B cell (primary cell): ENCODE measurements around the gene JUND. TPM values are rescaled to one million over a fixed set of nuclear protein-coding genes. Genes with fewer than 3 reads are reported as not detected.
A peak's percentile ranks its signal among the peaks of the same experiment; 100 is the strongest.

Experiments
- ATAC-seq: fragments of 200-7000 bp; cut with Tn5 transposase; one replicate; pipeline ENCODE4 v1.10.0; 2021; ENCODE audit warnings: low read depth, mild to moderate bottlenecking, moderate number of reproducible peaks, moderate library complexity
- CTCF ChIA-PET: fragments of 350-600 bp; sonication (Branson Sonifier 250); formaldehyde crosslinking; loops from one replicate; lab custom pipeline; 2021; ENCODE audit warnings: antibody characterized with exemption, inconsistent platforms; lab: Charles Lee
- POLR2A ChIA-PET: fragments of 350-600 bp; sonication (Branson Sonifier 250); formaldehyde crosslinking; loops from one replicate; lab custom pipeline; 2021; ENCODE audit warnings: antibody characterized with exemption; lab: Charles Lee
- DNase-seq: peaks from one replicate; pipeline ENCODE4 v3.0.0; 2013
- H2AFZ ChIP-seq: 2 replicates; pipeline ENCODE4 v1.6.1; 2012; ENCODE audit warnings: mild to moderate bottlenecking, low read depth, low read length; ENCODE audit not compliant: insufficient read depth, poor library complexity, severe bottlenecking
- H3K27ac ChIP-seq, 2 donors: 1 replicate in 1 of 2; 2 replicates in 1 of 2; pipeline ENCODE4 v1.5.1; 2012 to 2013; ENCODE audit warnings: low read length in 2 of 2, mild to moderate bottlenecking in 2 of 2, moderate library complexity in 1 of 2
- H3K27me3 ChIP-seq, 4 experiments: fragments of 200-600 bp in 1 of 4; sonication (generic) in 1 of 4; replicated peaks in 1 of 4; 1 replicate in 2 of 4; 2 replicates in 2 of 4; pipeline versions ENCODE4 v1.6.1 to v1.7.0; 2013 to 2016; ENCODE audit warnings: low read length in 3 of 4, mild to moderate bottlenecking in 2 of 4, mixed read lengths in 1 of 4, moderate library complexity in 1 of 4; ENCODE audit not compliant: insufficient read depth in 4 of 4, control insufficient read depth in 3 of 4; ENCODE audit errors: control extremely low read depth in 1 of 4
- H3K36me3 ChIP-seq, 2 experiments: replicated peaks in 1 of 2; 1 replicate in 1 of 2; 2 replicates in 1 of 2; pipeline versions ENCODE4 v1.6.1 to v1.7.1; 2013; ENCODE audit warnings: low read length in 1 of 2; ENCODE audit not compliant: insufficient read depth in 2 of 2, control insufficient read depth in 1 of 2; ENCODE audit errors: control extremely low read depth in 1 of 2, extremely low read depth in 1 of 2
- H3K4me1 ChIP-seq, 2 donors: fragments of 200-600 bp in 1 of 2; sonication (generic) in 1 of 2; 1 replicate in 1 of 2; 2 replicates in 1 of 2; pipeline versions ENCODE4 v1.5.1 to v1.6.1; 2013 to 2017; ENCODE audit warnings: low read length in 2 of 2; ENCODE audit not compliant: control insufficient read depth in 2 of 2, insufficient read depth in 2 of 2
- H3K4me2 ChIP-seq: replicated peaks from 2 replicates; pipeline ENCODE3; 2012; ENCODE audit warnings: mild to moderate bottlenecking, low read depth, low read length; ENCODE audit not compliant: poor library complexity, severe bottlenecking
- H3K4me3 ChIP-seq, 5 experiments: fragments of 200-600 bp in 1 of 5; sonication (generic) in 1 of 5; 1 replicate in 3 of 5; 2 replicates in 2 of 5; pipeline versions ENCODE4 v1.5.1 to v1.7.0; 2011 to 2016; ENCODE audit warnings: low read length in 4 of 5, mild to moderate bottlenecking in 4 of 5, low read depth in 2 of 5, control low read depth in 1 of 5, moderate library complexity in 1 of 5; ENCODE audit not compliant: insufficient read depth in 1 of 5; ENCODE audit errors: control extremely low read depth in 1 of 5, extremely low read depth in 1 of 5
- H3K79me2 ChIP-seq: fragments of 200-600 bp; sonication (generic); one replicate; pipeline ENCODE4 v1.6.0; 2016; ENCODE audit warnings: low read length; ENCODE audit not compliant: control insufficient read depth, insufficient read depth
- H3K9ac ChIP-seq: fragments of 200-600 bp; sonication (generic); 2 replicates; pipeline ENCODE4 v1.6.1; 2017; ENCODE audit warnings: mild to moderate bottlenecking, low read length, moderate library complexity
- H3K9me3 ChIP-seq, 3 donors: one replicate each; pipeline versions ENCODE4 v1.6.1 to v1.7.1; 2013; ENCODE audit warnings: low read length in 2 of 3; ENCODE audit not compliant: control insufficient read depth in 2 of 3, insufficient read depth in 1 of 3; ENCODE audit errors: control extremely low read depth in 1 of 3
- H4K20me1 ChIP-seq: 2 replicates; pipeline ENCODE4 v1.6.0; 2012; ENCODE audit warnings: mild to moderate bottlenecking, low read length; ENCODE audit not compliant: insufficient read depth, control insufficient read depth, poor library complexity, severe bottlenecking
- H3K27ac Mint-ChIP-seq: one replicate; pipeline ENCODE4 v1.8.0; 2021; ENCODE audit warnings: mixed read lengths
- H3K27me3 Mint-ChIP-seq: one replicate; pipeline ENCODE4 v1.8.0; 2021; ENCODE audit warnings: mixed read lengths
- H3K4me1 Mint-ChIP-seq: one replicate; pipeline ENCODE4 v1.8.0; 2021; ENCODE audit warnings: mixed read lengths
- H3K4me3 Mint-ChIP-seq: one replicate; pipeline ENCODE4 v1.8.0; 2021; ENCODE audit warnings: mixed read lengths
- H3K9me3 Mint-ChIP-seq: one replicate; pipeline ENCODE4 v1.8.0; 2022; ENCODE audit warnings: mixed read lengths; ENCODE audit not compliant: insufficient read depth
- EZH2 ChIP-seq: IDR thresholded peaks from 2 replicates; pipeline ENCODE4 v1.6.1; 2012; ENCODE audit warnings: borderline replicate concordance, low read depth, mild to moderate bottlenecking, moderate library complexity, low read length; ENCODE audit not compliant: insufficient read depth, poor library complexity, severe bottlenecking
- WGBS: methylation state at CpG from one replicate; pipeline ENCODE4 v1.1.5; 2013; ENCODE audit warnings: missing lambda C conversion rate; ENCODE audit not compliant: insufficient coverage; 5-methylcytosine and 5-hydroxymethylcytosine counted together
- intact Hi-C: fragments of 100-400 bp; cut with micrococcal nuclease; formaldehyde crosslinking; loops from one replicate; pipeline ENCODE4 v1.10.0; 2022
- polyA plus RNA-seq: library from polyadenylated mRNA; depleted of rRNA; stranded (reverse); fragments of >200 nt; gene quantifications from 2 replicates; pipeline ENCODE4 v1.2.3, GENCODE V29; 2012
- total RNA-seq, 2 donors: library from RNA; stranded (reverse); fragments of 120-200 nt in 1 of 2; gene quantifications; 1 replicate in 1 of 2; 2 replicates in 1 of 2; pipeline versions ENCODE4 v1.2.3 to v1.2.4, GENCODE V29; 2013 to 2022
- TF ChIP-seq, protein P1 (sequence below): fragments of 200-600 bp; IDR thresholded peaks from one replicate; pipeline ENCODE4 v1.8.0; 2022; ENCODE audit warnings: antibody characterized with exemption, mild to moderate bottlenecking

Gene JUND
- total and polyA plus RNA-seq, 2 donors (not counting 1 experiment from before 2014, with no cell fraction given) = 628 to 5,593 TPM

- H3K27me3 ChIP-seq = no peaks in the 10 kb centered on the region
- no peak overlapping the region for H2AFZ ChIP-seq
- ChIA-PET CTCF (interaction anchor here (0.6 to 1.8 kb wide), 5 partner anchors 8 to 150 kb away, joined by 3 to 9 read pairs (median 5); no protein-coding TSS in a partner anchor), POLR2A (interaction anchor here (0.5 to 1.3 kb wide), 3 partner anchors 8 to 173 kb away, joined by 3 to 4 read pairs (median 3); partner anchors contain the start of gene RAB3A)
- intact Hi-C loops = no loop called here
- no peak overlapping the region for H3K9ac ChIP-seq
- H3K79me2 ChIP-seq = peaks cover 69% of the 10 kb centered on the region
- Mint-ChIP-seq H3K4me1 (peaks cover 1% of the 10 kb centered on the region), H3K9me3 (no peaks in the 10 kb centered on the region), H3K27me3 (no peaks in the 10 kb centered on the region), H3K4me3 (no peak overlapping the region), H3K27ac (peak overlapping the region; percentile 32)
- no peak overlapping the region for H3K27ac ChIP-seq
- peaks cover 91% of the 10 kb centered on the region for H4K20me1 ChIP-seq
- H3K4me1 ChIP-seq = no peaks in the 10 kb centered on the region
- DNase-seq = peak; percentile 51
- no peaks in the 10 kb centered on the region for H3K9me3 ChIP-seq
- H3K4me3 ChIP-seq = no peak overlapping the region
- peaks cover 0 to 58% of the 10 kb centered on the region in 2 experiments for H3K36me3 ChIP-seq
- no peak for ATAC-seq
- TF ChIP-seq, protein P1, sequence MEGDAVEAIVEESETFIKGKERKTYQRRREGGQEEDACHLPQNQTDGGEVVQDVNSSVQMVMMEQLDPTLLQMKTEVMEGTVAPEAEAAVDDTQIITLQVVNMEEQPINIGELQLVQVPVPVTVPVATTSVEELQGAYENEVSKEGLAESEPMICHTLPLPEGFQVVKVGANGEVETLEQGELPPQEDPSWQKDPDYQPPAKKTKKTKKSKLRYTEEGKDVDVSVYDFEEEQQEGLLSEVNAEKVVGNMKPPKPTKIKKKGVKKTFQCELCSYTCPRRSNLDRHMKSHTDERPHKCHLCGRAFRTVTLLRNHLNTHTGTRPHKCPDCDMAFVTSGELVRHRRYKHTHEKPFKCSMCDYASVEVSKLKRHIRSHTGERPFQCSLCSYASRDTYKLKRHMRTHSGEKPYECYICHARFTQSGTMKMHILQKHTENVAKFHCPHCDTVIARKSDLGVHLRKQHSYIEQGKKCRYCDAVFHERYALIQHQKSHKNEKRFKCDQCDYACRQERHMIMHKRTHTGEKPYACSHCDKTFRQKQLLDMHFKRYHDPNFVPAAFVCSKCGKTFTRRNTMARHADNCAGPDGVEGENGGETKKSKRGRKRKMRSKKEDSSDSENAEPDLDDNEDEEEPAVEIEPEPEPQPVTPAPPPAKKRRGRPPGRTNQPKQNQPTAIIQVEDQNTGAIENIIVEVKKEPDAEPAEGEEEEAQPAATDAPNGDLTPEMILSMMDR = no peak
- TF ChIP-seq EZH2 = no peak
- H3K4me2 ChIP-seq = no peak overlapping the region
These were observed 19.3 kb downstream of the JUND start for GRCh38 chr19:18262144-18262543.

DNA sequence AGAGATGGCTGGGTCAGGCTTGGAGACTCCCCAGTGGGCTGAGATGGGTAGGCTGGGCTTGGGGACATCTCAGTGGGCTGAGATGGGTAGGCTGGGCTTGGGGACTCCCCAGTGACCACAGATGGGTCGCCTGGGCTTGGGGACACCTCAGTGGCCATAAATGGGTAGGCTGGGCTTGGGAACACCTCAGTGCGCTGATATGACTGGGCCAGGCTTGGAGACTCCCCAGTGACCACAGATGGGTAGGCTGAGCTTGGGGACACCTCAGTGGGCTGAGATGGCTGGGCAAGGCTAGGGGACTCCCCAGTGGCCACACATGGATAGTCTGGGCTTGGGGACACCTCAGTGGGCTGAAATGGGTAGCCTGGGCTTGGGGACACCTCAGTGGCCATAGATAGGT, 19.9 kb downstream of the JUND start:
- H3K27me3 Mint-ChIP-seq = no peaks in the 10 kb centered on the region
- Histone ChIP-seq H3K27ac (no peak overlapping the region), H3K79me2 (peaks cover 65% of the 10 kb centered on the region), H3K36me3 (peaks cover 0 to 52% of the 10 kb centered on the region in 2 experiments), H3K9ac (no peak overlapping the region), H3K4me1 (no peaks in the 10 kb centered on the region), H3K4me3 (no peak overlapping the region), H3K27me3 (no peaks in the 10 kb centered on the region), H3K9me3 (no peaks in the 10 kb centered on the region), H4K20me1 (peaks cover 90% of the 10 kb centered on the region), H2AFZ (no peak overlapping the region), H3K4me2 (no peak overlapping the region)
- ATAC-seq (no peak), DNase-seq (no peak)
- ChIA-PET CTCF (interaction anchor here (0.7 to 1.8 kb wide), 5 partner anchors 10 to 81 kb away, joined by 3 to 9 read pairs (median 3); no protein-coding TSS in a partner anchor), POLR2A (interaction anchor here (0.6 to 1.2 kb wide), 3 partner anchors 9 to 101 kb away, joined by 3 to 11 read pairs (median 3); no protein-coding TSS in a partner anchor)
- intact Hi-C loops = no loop called here
- WGBS = 84% methylated on average over 2 of the region's 2 CpGs
- H3K4me3 Mint-ChIP-seq = no peak overlapping the region
- H3K4me1 Mint-ChIP-seq = peaks cover 1% of the 10 kb centered on the region
- H3K27ac Mint-ChIP-seq = no peak overlapping the region
- no peaks in the 10 kb centered on the region for H3K9me3 Mint-ChIP-seq
- TF ChIP-seq, protein P1 = no peak
- no peak for TF ChIP-seq EZH2
